ENCODE data around the gene CTDP1.

GRCh38 chr18:79744625-79745024 lies 65.0 kb downstream of the CTDP1 start:
- TF ChIP-seq, protein P1, sequence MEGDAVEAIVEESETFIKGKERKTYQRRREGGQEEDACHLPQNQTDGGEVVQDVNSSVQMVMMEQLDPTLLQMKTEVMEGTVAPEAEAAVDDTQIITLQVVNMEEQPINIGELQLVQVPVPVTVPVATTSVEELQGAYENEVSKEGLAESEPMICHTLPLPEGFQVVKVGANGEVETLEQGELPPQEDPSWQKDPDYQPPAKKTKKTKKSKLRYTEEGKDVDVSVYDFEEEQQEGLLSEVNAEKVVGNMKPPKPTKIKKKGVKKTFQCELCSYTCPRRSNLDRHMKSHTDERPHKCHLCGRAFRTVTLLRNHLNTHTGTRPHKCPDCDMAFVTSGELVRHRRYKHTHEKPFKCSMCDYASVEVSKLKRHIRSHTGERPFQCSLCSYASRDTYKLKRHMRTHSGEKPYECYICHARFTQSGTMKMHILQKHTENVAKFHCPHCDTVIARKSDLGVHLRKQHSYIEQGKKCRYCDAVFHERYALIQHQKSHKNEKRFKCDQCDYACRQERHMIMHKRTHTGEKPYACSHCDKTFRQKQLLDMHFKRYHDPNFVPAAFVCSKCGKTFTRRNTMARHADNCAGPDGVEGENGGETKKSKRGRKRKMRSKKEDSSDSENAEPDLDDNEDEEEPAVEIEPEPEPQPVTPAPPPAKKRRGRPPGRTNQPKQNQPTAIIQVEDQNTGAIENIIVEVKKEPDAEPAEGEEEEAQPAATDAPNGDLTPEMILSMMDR (conservative IDR thresholded peaks at IDR 0.05; ENCODE audit: low read depth, low read length): no peak
- no peak for TF ChIP-seq EZH2 (IDR thresholded peaks at IDR 0.05; ENCODE audit: low read length, unreplicated experiment)
- no peak for TF ChIP-seq EZH2phosphoT487 (IDR thresholded peaks at IDR 0.05; ENCODE audit: borderline replicate concordance, low read length)
